Measurements from ENCODE around the gene RTTN. TPM values are rescaled to one million over a fixed set of nuclear protein-coding genes. Genes with fewer than 3 reads are reported as not detected.

RTTN gene
- total and polyA plus RNA-seq, 2 of the 4 experiments (the other 2 are of a cell fraction): 5.8 to 19.9 TPM

GRCh38 chr18:70036771-70037347 is 168.6 kb downstream of the RTTN start:
- Histone ChIP-seq H3K27me3 (ENCODE audit: control insufficient read depth, insufficient read depth, low read length) (no peaks in the 10 kb centered on the region), H3K27ac (ENCODE audit: insufficient read depth, low read length) (no peak overlapping the region), H3K9me3 (ENCODE audit: control insufficient read depth, insufficient read depth, low read length) (no peaks in the 10 kb centered on the region), H2BK5ac (ENCODE audit: low read depth, low read length, poor library complexity, severe bottlenecking) (no peak overlapping the region), H3K79me1 (ENCODE audit: low read depth in 1 of 2, low read length in 2 of 2) (no peaks in the 10 kb centered on the region), H3K14ac (replicated peaks; ENCODE audit: low read depth, low read length) (no peak overlapping the region), H4K91ac (ENCODE audit: insufficient read depth, low read depth, low read length) (no peak overlapping the region), H3K9ac (ENCODE audit: low read depth, low read length) (no peak overlapping the region), H3K18ac (ENCODE audit: low read depth, low read length) (no peak overlapping the region), H2BK20ac (ENCODE audit: low read depth, low read length) (no peak overlapping the region), H3K9me1 (ENCODE audit: insufficient read depth, low read length) (no peaks in the 10 kb centered on the region), H4K8ac (ENCODE audit: low read depth in 2 of 2, low read length in 2 of 2) (no peak overlapping the region), H2BK120ac (ENCODE audit: low read depth, low read length) (no peak overlapping the region), H3K4me1 (ENCODE audit: control insufficient read depth, insufficient read depth, low read length) (no peaks in the 10 kb centered on the region), H4K20me1 (ENCODE audit: insufficient read depth, low read length) (no peaks in the 10 kb centered on the region), H3K4ac (ENCODE audit: low read depth, low read length) (no peak overlapping the region), H2AK9ac (replicated peaks; ENCODE audit: low read depth, low read length, poor library complexity) (no peak overlapping the region), H3K4me3 (ENCODE audit: insufficient read depth, low read depth, low read length) (no peak overlapping the region), H4K5ac (ENCODE audit: low read depth, low read length) (no peak overlapping the region), H3K23ac (ENCODE audit: low read depth, low read length) (no peak overlapping the region), H3K36me3 (ENCODE audit: control insufficient read depth, insufficient read depth, low read length) (no peaks in the 10 kb centered on the region), H3K4me2 (ENCODE audit: low read depth, low read length) (no peak overlapping the region), H3K56ac (ENCODE audit: extremely low read depth, insufficient read depth, low read length) (no peak overlapping the region), H2AK5ac (ENCODE audit: low read depth, low read length) (no peak overlapping the region), H2AFZ (replicated peaks; ENCODE audit: low read length, poor library complexity) (no peak overlapping the region), H2BK15ac (ENCODE audit: low read depth, low read length) (no peak overlapping the region)
- POLR2A ChIA-PET (ENCODE audit: unreplicated experiment): no interaction called here
- intact Hi-C loops (cut with micrococcal nuclease) (no loop called here), in situ Hi-C loops (cut with MboI; ENCODE audit: low sequenced_read_pairs) (no loop called here), dilution Hi-C loops (cut with HindIII; ENCODE audit: low sequenced_read_pairs, unreplicated experiment) (no loop called here)
- CTCF ChIA-PET: no interaction called here
- no peak for DNase-seq
- no peak for ATAC-seq (ENCODE audit: low read depth)
- WGBS, 2 experiments (ENCODE audit: extremely low coverage in 2 of 2, insufficient read length in 1 of 2): 92% methylated on average over 2 of the region's 8 CpGs; no CpG with 5 or more reads in 1 of the 2 experiments
- no peak for TF ChIP-seq MAZ (IDR thresholded peaks at IDR 0.05; ENCODE audit: borderline replicate concordance, low read depth, low read length)
- no peak for TF ChIP-seq ELK1 (IDR thresholded peaks at IDR 0.05; ENCODE audit: borderline replicate concordance, low read depth, low read length)
- TF ChIP-seq CHD1 (IDR thresholded peaks at IDR 0.05; ENCODE audit: low read depth, low read length): no peak
- no peak for TF ChIP-seq RCOR1 (IDR thresholded peaks at IDR 0.05; ENCODE audit: insufficient replicate concordance, low read length)
- no TSS peak for BruUV-seq (replicated peaks)
